Measurements from ENCODE around the gene SNAP23.

SNAP23 gene

DNA sequence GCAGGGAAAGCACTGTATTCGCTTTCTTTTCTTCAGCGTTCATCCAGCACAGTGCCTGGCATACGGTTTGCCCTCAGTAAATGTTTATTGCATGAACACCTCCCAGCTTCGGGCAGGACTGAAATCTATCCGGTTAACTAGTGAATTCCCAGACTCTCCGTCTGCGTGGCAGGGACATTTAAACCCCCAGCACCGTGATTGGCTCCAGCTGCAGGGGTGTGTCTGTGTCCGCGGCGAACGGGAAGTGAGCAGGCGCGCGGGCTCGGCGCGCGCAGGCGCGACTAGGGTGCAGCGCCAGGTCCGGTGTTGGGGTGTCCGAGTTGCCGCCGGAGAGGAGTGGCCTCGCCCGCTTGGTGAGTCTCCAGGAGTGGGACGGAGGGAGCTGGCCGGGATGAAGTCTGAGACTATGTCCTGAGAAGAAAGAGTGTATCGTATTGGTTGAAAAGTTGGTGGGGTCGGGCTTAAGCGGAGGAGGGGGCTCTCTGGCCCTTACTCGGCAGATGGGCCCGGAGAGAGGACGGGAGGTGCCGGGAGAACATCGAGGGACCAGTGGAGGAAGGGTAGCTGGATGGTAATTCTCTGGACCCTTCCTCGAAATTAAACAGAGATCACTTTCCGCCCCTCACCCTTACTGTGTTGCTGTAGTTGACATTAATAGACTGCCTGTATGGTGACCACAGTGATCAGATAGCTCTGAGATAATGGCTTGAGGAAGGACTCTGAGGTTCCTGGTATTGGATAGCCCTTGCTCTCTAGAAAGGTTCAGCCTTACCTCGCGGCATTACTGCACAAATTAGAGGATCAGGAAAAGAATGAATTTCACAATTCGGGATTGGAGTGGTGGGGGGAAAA lies at the start of gene SNAP23:
TSS of gene SNAP23 (plus strand) at position 274 of the 852 bp plus-strand sequence. CDS start 16,213 bp downstream, outside the sequence.
- FAIRE-seq = no peak

DNA sequence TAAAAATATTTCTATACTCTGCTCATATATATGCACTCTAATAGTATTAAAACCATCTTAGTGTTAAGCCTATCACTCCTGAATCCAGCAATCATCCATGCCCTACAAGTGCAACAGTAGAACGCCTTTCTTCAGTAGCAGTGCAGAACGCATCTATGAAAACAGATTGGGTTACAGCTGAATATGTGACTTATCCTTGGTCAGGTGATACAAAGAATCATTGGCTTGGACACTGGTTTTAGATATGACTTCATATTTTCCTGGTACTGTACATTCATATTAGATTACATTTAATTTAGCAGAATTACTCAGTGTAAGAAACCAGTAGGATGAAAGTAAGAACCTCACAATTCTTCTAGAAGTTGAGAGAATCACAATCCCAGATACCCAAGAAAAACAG lies 47.8 kb upstream of the SNAP23 start:
- no peak for FAIRE-seq

DNA sequence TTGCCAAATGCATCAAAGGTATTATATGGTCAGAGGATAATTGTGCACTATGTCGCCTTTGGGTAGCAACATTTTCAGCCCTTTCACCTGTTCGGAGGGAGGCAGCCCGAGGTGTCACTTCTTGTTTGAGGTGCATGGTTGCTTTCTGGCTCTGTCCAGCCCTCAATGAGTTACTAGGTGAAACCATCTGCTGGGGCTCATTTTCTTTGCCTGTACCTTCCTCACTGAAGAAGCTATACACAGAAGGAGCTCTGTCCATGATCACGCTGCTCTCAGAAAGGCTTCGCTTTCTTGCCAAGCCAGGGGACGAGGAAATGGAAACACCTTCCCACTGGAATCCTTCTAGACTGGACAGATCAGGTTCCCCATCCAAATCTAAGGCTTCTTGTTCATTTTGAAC lies 47.2 kb upstream of the SNAP23 start:
- no peak for FAIRE-seq

DNA sequence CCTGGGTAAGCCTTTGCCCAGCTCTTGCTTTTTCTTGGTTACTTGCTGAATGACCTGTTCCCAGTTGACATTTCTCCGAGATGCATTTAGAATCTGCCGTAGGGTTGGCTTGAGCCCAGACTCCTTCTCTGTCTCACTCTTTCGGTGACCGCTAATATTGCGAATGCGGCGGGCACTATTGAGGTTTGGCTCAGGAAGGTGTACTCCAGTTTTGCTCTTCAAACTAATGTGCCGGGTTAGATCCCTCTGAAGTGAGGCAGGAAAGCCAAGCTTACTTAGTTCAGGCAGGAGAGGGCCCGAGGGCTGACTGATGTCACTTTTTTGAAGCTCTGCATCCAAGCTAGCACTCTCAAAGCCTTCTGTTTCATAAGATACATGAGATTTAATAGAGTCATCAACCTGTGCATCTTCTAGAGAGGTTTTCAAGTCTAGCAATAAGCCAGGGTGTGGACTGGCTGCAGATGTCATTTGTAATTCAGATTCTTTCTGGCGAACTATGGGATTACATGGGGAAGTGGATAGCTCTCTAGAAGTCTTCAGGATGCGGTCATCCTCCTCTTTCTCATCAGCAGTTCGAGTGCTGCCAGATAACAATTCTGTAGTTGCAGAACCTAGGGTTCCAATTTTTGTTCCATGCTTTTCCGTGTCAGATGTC lies 45.5 kb upstream of the SNAP23 start:
- FAIRE-seq = no peak

DNA sequence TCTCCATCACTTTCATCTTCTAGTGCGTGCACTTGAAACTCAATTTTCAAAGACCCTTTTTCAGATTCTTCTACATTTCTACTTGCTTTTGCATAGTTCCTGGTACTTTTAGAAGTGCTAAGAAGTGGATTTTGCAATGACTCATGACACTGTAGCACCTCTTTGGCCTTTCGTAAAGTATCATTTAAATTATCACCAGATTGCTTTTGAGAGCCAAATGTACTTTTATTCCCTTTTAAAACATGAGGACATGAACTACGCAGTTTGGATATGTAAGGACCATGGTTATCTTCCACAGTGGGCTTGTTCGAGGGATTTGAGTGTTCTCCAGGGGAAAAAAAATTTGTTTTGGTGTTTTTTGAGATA lies 45.0 kb upstream of the SNAP23 start:
- FAIRE-seq = no peak

DNA sequence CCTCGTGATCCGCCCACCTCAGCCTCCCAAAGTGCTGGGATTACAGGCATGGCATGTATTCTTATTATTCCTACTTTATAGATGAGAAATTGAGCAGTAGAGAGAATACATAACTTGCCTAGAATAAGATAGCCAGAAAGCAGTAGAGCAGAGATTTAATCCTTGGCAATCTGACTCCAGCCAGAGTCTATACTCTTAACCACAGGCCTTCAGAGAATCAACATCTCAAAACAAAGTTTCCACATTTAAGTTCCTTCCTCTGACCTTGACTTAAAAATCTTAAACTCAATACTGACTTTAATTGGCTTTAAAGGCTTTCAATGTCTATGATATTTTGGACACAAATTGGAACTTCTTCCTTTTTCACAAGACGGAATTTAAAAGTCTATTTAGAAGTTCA lies 41.6 kb upstream of the SNAP23 start:
- no peak for FAIRE-seq

DNA sequence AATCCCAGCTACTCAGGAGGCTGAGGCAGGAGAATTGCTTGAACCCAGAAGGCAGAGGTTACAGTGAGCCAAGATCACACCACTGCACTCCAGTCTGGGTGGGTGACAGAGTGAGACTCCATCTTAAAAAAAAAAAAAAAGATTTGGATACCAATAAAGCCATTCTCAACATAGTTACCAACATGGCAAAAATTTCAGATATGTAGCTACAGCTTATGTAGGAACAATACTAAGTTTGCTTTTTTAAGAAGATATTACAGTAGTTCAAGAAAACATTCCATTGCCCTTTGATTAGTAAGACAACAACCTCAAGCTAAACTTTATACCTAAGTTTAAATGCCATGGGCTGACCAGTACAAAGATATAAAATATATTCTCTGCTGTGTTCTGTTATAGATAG lies 38.9 kb upstream of the SNAP23 start:
- no peak for FAIRE-seq

DNA sequence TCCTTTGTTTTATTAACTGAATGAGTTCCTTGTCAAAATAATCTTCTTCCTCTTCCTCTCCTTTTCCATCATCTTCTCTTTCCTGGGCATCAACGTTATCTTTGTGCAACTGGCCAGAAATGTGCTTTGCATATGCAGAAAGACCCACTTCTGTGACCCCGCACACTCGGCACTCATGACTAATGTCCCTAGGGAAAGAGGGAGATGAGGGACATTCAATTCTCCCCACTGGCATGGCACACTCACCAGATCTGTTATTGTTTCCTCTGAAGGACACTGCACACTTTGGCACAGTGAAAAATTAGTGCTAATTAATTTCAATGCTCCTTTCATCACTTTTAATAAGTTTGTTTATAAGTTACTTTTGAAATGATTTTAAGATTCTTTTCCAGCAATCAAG lies 38.5 kb upstream of the SNAP23 start:
- FAIRE-seq = no peak

DNA sequence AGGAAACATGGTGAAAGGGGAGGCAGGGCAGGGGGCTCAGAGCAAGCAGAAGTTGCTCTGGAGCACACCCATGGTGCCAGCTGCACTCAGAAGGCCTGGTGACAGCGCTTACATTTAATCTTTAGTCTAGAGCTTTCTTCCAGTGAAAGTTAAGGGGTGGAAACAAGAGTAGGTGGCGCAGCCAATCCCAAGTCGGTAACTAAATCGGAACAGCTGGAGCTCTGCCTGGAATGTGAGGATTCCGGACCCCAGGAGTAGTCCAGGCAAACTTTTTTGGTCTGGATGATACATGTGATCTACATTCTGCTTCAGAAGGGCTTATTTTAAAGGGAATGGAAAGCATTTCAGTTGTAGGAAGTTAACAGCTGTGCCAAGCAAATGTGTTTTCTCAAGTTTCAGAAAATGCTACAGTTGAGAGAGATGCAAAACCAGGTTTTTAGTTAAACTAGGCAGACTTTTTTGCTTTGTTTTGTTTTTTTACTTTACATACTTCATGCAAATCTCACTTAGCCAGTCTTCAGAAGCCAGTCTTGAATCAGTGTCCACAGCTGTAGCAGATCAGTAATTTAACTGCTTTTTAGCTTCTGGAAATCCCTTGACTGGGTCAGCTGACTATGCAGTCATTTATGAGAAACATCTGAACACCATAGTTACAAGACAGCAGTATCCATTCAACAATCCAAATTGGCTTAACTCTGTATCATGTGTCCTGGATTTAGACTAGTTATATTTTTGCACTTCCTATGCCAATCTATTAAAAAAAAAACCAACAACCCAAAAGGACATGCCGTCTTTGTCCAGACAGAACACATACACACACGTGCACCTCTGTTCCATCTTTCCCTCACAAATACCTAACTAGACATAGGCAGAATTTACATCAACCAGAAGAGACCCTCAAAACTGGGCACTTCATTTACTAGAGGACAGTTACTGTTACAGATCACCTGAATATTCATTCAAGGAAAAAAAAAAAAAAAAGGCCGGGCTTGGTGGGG lies 37.7 kb upstream of the SNAP23 start:
- FAIRE-seq = no peak

DNA sequence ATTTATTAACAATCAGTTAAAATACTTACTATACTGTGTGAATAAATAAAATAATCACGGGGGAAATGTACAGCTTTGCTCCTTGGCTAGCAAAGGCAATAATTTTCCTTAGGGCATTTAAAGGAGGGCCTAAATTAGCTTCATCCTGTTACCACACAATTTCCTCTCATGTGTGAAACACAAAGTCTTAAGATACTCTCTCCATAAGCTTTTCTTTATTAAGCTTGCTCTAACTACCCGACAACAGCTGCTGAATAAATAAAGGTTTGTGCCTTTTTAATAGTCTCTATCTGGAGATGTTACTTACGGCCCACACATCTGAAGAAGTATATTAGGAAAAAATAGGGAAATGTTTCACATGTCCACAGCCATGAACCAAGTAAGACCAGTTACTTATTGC lies 34.2 kb upstream of the SNAP23 start:
- no peak for FAIRE-seq

DNA sequence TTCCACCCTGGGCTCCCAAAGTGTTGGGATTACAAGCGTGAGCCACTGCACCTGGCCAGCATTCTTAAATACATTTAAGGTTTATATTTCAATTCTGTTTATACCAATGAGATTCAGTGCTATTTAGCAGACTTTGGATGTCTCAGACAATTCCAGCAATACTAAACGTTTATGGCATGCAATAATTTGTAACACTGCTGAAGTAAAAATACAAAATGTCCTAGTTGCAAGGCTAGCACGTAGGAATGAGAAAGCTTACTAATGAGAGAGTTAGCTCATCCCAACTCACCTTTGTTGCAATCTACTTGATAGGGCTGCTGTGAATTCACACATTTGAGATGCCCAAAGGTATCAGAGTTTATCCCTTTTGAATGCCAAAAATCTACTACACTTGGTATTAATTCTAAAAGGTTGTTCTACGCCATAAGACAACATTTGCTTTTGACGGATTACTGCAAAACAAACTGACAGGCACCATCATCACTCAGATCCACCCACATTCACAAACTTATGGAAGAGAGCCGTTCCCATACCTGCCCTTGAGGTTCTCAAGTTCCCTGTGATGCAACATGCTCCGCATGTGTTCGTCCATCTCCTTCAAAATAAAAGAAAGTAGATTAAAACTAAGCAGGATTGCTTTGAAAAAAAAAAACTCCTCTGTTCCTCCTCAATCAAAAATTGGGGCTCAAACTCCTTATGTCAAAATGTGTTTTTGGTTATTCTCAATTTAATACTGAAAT lies 29.7 kb upstream of the SNAP23 start:
- FAIRE-seq = no peak

DNA sequence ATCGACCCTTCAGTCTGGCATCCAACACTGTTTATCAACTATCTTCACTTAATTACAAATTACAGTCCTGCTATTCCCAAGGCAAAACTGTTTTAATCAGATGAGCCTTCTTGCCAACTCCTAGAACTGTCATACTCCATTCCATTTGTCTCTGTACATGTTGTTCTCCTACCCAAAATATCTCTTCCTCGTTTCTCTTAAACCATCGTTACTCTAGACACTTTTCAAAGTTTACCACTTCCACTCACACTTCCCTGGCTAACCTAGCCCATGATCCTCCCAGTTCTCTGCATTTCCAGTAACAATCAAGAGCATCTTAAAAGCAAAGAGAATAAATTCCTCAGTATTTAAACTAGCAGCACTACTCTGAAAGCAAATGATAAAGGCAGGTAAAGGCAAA lies 24.4 kb upstream of the SNAP23 start:
- FAIRE-seq = no peak

DNA sequence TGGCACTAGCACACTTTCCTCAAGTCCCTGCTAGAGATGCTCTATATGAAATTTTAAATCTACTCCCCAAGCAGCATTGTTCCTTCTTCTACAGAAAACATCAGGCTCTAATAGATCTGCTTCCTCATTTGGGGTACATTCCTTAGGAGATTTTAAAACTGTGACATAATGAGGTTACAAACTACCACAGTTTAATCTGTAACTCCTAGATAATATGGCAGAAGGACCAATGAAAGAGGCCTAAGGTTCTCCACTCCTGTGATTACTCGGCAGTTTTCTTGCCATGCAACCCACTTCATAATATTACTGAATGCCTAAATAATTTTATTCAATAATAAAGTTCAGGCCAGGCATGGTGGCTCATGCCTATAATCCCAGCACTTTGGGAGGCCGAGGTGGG lies 20.6 kb upstream of the SNAP23 start:
- no peak for FAIRE-seq

DNA sequence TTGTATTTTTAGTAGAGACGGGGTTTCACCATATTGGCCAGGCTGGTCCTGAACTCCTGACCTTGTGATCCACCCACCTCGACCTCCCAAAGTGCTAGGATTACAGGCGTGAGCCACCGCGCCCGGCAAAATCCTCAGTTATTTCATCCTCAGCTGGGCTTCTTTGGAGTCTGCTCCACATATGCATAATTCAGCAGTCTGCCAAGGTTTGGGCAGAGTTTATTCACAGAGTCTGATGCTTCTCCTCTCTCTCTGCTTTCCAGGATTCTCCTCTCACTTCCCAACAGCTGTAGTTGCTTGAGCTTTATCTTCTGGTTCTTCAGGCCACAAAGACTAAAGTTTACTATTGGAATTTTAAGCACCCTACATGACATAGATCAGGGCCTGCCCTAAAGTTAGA lies 12.7 kb upstream of the SNAP23 start:
- no peak for FAIRE-seq

DNA sequence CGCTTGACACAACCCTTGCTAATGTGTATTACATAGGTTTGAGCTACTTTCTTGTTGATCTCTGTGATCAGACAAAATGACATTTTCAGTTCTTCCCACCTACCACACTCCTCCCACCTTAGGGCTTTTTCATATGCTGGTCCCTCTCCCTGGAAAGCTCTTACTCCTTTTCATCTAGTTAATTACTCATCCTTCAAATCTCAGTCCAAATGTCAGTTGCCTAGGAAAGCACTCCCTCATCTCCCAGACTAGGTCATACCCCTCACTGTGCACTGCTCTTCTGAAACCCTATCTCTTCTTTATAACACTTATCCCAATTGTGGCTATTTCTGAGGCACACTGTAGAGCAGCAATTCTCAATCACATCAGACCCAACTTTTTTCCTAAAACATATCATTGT lies 11.8 kb upstream of the SNAP23 start:
- no peak for FAIRE-seq

DNA sequence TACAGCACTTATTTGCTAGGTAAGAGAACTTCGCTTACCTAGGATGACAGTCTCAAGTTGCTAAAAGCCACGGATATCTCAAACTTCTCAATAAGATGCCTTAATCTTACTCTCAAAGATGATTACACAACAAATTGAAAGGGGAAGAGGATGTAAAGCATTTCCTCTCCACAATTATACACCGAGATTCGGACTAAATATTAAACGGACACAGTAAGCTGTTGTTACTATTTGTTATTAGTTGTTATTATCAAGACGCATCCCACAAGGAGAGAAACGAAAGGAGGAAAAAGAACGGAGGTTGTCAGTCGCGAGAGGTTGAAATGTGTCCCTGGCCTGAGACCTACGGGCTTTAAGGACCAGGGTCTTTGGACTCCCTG lies 5.2 kb upstream of the SNAP23 start:
- FAIRE-seq = no peak

DNA sequence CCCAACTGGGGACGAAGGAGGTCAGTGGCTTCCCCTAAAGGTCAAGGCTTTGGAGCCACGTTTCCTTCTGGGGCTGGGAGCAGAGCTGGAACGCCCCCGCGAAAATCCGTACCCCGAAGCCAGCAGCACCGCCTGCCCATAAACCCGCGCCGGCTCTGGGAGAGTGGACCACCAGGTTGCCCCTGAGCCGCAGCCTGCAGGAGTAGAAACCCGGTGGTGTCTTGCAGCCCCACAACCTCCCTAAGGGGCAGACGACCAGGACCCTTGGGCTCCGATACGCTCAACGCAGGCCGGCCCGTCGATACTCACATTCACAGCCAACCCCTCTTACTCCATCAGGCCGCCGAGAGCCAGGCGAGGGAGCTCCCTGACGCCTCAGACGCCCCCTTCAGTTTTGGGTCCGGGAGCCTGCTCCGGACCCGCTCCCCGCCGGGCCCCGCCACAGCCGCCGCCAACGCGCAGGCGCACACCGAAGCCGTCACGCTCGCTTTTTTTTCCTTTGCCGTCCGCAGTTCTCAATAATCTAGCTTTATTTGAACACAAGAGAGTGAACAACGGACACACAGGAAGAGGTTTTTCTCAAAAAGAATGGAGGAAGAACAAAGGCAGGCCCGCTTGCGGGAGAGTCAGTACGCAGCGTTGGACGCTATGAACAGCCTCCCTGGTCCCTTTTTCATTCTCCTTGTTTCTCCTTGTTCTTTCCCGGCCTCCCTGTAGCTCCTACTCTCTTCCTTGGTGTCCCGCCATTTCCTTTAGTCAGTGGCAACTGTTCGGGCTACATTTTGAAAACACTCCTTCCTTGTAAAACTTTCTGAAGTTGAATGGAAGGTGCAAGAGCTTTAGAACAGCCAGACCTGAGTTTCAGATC lies 4.5 kb upstream of the SNAP23 start, which contains the start of gene ZNF106:
TSS of gene ZNF106 (minus strand) at position 471 of the 868 bp plus-strand sequence. CDS start 18,852 bp downstream, outside the sequence.
- FAIRE-seq = no peak

DNA sequence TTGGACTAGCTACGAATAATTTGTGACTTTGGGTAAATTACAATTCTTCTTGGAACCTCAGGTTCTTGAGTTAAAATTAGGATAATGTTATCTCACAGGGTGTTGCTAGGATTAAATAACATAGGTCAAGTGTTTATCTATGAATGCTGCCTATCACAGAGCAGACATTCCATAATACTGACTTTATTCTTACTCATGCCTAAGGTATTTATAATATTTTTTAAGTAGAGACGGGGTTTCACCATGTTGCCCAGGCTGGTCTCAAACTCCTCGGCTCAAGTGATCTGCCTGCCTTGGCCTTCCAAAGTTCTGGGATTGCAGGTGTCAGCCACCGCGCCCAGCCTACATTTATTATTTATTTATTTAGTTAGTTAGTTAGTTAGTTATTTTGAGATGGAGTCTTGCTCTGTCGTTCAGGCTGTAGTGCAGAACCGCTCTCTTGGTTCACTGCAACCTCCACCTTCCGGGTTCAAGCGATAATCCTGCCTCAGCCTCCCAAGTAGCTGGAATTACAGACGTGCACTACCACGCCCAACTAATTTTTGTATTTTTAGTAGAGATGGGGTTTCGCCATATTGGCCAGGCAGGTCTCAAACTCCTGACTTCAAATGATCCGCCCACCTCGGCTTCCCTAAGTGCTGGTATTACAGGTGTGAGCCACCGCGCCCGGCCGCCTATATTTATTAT lies 3.8 kb upstream of the SNAP23 start:
- no peak for FAIRE-seq

DNA sequence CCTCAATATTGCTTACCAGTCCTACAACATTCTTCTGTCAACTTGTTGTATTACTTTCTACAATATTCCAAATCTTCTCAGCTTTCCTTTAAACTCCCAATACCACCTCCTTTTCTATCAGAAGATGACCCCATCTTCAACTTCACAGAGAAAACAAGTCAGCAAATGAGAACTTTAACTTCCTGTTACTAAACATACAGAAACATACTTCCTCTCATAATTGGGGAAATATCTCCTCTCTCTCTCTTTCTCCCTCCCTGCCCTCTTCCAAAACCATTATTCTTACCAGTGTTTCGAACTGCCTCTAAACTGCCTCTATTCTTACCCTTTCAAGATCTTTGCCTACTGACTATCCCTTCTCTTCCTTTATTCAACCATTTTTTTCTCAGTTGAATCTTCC lies 1.8 kb upstream of the SNAP23 start:
- FAIRE-seq = no peak

DNA sequence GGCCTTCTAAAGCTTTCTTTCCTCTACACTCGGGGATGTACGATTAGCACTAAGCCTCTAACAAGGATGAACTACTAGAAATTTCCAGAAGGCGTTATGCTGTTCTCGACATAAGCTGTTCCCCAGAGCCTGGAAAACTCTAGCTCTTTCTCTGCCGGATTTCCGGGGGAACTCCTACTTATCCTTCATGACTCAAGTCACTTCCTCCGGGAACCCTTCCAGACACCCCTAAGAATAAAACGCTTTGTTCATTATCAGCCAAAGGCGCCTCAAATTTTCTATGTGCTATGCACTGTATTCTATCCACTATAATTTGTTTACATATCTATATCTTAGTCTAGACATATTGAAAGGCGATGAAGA lies 455 bp upstream of the SNAP23 start:
- no peak for FAIRE-seq
